Activated CD4-positive, alpha-beta T cell treated with anti-CD3 and anti-CD28 coated beads, Interleukin-2, amount 50 U/mL, for 24 hours (primary cell): ENCODE results near the gene EFNA1.
"Not testable (repeated sequence)": the region's sequence is repeated elsewhere in the genome, so short reads cannot be mapped to it uniquely, and the experiment has no call there.

Experiments
- DNase-seq, 2 donors: peaks; one replicate each; pipeline ENCODE4 v3.0.0-alpha.2; 2020; ENCODE audit warnings: low read depth in 1 of 2, low spot score in 1 of 2

EFNA1 gene

GRCh38 chr1:155092131-155092530 lies 35.5 kb upstream of the EFNA1 start:
- DNase-seq, result no peak

DNA sequence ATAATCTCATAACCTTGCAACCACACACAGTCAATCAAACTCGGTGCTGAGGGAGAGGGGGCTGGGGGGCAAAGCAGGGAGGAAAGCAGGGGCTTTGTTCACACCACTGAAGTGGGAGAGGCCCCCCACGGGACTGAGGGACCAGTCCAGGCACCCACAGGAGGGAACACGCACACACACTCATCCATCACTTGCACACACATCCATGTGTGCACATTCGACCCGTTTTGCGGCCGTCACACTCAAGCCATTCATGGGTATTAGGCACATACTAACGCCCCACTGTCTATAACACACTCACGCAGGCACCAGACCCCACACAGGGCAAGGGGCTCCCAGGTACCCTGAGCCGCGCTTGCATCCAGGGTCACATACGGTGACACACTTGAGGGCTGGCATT lies 35.0 kb upstream of the EFNA1 start:
- DNase-seq, result no peak

GRCh38 chr1:155093911-155094621 lies 33.6 kb upstream of the EFNA1 start:
- DNase-seq, result no peak

DNA sequence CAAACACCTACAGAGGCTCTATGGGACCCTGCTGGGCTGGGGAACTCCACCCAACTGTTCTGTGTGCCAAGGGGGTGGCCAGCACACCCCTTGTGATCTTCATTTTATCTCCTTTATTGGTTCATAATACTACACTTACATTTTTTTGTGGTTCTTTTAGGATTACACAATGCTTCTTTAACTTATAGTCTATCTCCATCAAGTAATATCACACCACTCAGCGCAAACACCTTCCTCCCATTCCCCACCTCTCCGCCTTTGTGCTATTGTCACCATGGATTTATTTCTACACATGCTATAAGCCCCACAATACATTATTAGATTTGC lies 33.1 kb upstream of the EFNA1 start:
- DNase-seq, result no peak

DNA sequence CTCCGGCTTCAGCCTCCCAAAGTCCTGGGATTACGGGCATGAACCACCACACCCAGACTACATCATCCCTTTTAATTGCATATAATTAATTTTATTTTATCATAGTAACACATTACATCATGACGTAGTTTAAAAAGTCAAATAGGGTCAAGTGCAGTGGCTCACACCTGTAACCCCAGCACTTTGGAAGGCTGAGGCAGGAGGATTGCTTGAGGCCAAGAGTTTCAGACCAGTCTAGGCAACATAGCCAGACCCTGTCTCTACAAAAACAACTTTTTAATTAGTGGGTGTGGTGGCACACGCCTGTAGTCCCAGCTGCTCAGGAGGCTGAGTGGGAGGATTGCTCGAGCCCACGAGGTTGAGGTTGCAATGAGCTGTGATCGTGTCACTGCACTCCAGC lies 28.3 kb upstream of the EFNA1 start:
- DNase-seq, result no peak

- no peak for DNase-seq
These were observed 24.4 kb upstream of the EFNA1 start for GRCh38 chr1:155103325-155103724.

- no peak for DNase-seq
These were observed 22.8 kb upstream of the EFNA1 start for GRCh38 chr1:155104605-155105534.

DNA sequence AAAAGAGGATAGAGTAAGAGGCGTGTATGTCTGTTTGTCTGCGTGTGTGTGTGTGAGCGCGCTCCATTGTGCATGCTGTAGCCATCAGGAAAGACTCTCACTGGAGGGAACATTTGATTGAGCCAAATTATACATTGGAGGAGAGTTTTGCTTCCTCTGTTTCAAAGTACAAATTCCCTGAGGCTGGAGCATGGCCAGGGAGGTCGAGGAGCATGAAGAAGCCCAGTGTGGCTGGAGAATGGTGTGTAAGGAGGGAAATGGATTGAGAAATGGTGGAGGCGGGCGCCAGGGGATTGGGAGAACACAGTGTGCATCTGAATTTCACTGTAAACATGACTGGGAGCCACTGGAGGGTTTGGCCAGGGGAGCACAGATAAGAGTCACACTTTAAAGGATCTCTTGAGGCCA lies 22.1 kb upstream of the EFNA1 start:
- DNase-seq, result no peak

GRCh38 chr1:155106862-155107261 lies 20.8 kb upstream of the EFNA1 start:
- no peak for DNase-seq

- DNase-seq, result no peak
These were observed 20.1 kb upstream of the EFNA1 start for GRCh38 chr1:155107309-155108264.

GRCh38 chr1:155108296-155108695 lies 19.4 kb upstream of the EFNA1 start:
- no peak for DNase-seq

- no peak for DNase-seq
These were observed 17.3 kb upstream of the EFNA1 start for GRCh38 chr1:155110381-155110780.

DNA sequence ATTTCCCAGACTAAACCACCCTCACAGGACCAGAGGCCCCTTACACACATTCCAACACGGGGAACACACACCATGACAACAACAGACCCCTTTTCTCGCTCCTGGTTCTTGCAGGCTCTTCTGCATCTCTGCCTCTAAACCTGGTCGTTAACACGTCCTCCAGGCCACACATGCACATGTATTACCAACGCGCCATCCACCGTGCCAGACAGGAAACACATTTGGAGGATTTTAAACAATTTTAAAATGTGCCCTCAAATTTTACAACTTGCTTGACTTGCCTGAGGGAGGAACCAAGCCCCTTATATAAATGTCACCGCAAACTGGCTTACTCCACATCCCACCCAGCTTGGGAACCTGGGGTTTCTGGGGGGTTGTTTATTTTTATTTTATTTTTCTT lies 16.9 kb upstream of the EFNA1 start:
- no peak for DNase-seq

DNA sequence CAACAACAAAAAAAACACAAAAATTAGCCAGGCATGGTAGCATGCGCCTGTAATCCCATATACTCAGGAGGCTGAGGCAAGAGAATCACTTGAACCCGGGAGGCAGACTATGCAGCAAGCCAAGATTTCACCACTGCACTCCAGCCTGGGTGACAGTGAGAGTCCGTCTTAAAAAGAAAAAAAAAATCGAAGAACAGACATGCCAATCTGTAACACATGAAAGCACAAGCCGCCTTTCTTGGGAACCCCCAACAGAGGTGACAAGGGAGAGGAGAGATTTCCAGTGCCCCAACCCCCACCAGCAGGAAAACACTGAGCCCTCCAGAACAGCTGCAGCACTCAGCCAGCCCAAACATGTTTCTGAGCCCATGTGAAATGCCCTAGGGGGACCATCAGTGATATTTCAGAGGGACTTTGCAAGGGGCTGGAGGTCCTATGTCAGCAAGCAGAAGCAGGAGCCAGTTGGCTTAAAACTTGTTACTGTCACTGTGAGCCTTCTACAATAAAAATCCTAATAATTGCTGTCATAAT lies 14.2 kb upstream of the EFNA1 start:
- no peak for DNase-seq

DNA sequence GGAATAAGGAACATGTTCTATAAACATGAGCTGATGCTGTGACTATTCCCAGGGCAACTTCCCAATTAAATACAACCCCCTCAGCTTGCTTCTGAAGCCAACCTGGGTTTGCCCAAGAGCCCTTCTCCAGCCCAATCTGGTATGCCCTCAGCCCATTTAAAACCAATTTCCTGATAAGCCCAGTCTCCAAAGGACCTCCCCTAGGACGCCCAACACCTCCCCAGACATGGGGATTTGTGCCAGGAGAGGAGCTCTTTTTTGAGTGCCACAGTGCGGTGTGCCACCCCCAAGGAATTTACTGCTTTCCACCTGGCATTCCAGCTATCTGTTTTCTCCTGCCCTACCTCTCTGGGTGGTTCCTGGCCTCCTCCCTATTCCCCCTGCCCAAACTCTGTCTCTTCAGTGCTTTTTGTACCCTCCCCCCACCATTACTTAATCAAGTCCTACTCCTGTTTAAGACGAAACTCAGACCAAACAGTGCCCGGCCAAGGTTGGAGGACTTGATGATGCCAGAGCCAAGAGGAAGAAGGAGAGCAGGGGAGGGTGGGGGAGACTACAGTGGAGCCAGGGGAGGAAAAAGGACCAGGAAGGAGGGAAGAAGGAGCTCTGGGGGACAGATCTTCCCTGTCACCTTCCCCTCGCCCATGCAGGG lies 11.4 kb upstream of the EFNA1 start:
- no peak for DNase-seq

- DNase-seq, result no peak
These were observed 10.1 kb upstream of the EFNA1 start for GRCh38 chr1:155117610-155118009.

DNA sequence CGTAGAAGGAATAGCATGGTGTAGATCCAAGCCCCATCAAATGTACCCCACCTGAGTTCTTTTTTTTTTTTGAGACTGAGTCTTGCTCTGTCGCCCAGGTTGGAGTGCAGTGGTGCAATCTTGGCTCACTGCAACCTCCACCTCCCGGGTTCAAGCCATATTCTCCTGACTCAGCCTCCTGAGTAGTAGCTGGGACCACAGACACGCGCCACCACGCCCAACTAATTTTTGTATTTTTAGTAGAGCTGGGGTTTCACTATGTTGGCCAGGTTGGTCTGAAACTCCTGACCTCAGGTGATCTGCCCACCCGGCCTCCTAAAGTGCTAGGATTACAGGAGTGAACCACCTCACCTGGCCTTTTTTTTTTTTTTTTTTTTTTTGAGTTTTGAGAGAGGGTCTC lies 9.6 kb upstream of the EFNA1 start:
- not testable (repeated sequence) for DNase-seq

DNA sequence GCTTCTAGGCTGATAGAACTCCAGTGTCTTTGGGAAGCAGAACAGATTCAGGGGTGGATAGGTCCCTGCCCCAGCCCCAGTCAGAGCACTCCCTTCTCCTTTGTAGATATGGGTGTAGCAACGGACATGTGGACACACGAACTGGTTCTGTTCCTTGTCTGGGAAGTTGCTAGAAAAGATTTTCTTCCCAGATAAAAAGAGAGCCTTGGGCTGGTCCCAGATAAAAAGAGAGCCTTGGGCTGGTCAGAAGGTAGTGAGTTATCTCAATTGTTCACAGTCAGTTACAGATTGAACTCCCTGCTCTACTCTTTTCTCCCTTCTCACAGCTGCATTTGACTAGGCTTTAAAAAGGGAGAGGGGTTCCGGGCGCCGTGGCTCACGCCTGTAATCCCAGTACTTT lies 7.4 kb upstream of the EFNA1 start:
- no peak for DNase-seq

DNA sequence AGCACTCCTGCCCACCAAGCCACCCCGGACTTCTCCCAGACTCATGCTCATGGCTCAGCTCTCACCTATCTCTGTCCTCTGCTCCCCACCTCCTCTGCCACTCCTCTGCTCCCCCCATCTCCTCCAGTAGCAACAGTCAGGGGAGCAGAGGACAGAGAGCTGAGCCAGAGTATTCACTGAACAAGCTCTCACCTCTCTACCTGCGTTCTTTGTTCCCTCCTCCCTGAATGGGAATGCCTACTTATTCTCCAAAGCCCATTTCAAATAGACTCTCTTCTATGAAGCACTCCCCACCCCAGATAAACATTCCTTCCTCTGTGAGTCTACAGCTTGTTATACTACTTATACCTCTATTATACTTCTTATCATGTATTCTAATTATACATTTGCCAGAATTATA lies 6.4 kb upstream of the EFNA1 start:
- DNase-seq, result no peak

DNA sequence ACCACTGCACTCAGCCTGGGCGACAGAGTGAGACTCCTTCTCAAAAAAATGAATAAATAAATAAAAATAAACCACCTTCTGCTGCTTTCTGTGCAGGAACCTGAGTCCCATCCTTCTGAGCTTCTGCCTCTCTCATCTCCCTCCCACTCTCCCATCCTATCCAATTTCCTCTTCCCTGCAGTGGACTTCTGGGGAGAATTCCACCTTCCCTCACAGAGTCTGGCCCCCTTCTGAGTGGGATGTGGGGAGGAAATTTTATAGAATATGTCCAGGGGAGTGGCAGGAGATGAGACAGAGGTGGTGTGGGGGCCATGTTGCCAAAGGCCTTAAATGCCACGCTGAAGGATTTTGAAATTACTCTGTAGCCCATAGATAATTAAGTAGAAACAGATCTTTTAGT lies 5.4 kb upstream of the EFNA1 start:
- DNase-seq, result no peak

- DNase-seq, result no peak
These were observed 3.9 kb upstream of the EFNA1 start for GRCh38 chr1:155123801-155124200.
